ENCODE measurements around the gene B9D1.

B9D1 gene

GRCh38 chr17:19404264-19404663, 41.7 kb upstream of the B9D1 start:
- H3K4me2 ChIP-seq (ENCODE audit: insufficient read depth, low read length) = no peak overlapping the region
- ATAC-seq (ENCODE audit: insufficient read depth, low read depth) (no peak), DNase-seq (no peak)
- no peaks in the 10 kb centered on the region for H3K36me3 ChIP-seq (ENCODE audit: insufficient read depth, low read length)
- no peak for TF ChIP-seq EZH2 (IDR thresholded peaks at IDR 0.05; ENCODE audit: borderline replicate concordance, low read depth, low read length, severe bottlenecking)
- TF ChIP-seq CTCF (IDR thresholded peaks at IDR 0.05; ENCODE audit: borderline replicate concordance, extremely low read depth, low read length, poor library complexity, severe bottlenecking) = no peak
- H3K27me3 ChIP-seq (ENCODE audit: insufficient read depth, low read length, poor library complexity) = peaks cover 3% of the 10 kb centered on the region
- H3K4me1 ChIP-seq (ENCODE audit: insufficient read depth, low read length) = no peaks in the 10 kb centered on the region
- H3K9ac ChIP-seq (ENCODE audit: low read depth, low read length) = no peak overlapping the region
- H3K79me2 ChIP-seq (ENCODE audit: insufficient read depth, low read length) = no peaks in the 10 kb centered on the region
- H3K27ac ChIP-seq (ENCODE audit: low read length) = no peak overlapping the region
- no peak overlapping the region for H2AFZ ChIP-seq (ENCODE audit: low read depth, low read length)
- H3K9me3 ChIP-seq (ENCODE audit: insufficient read depth, low read length, severe bottlenecking) = no peaks in the 10 kb centered on the region
- H4K20me1 ChIP-seq (ENCODE audit: insufficient read depth, low read length) = no peaks in the 10 kb centered on the region; the same call in 1 of the 2 replicates
- no peak overlapping the region for H3K4me3 ChIP-seq (ENCODE audit: low read depth in 1 of 2, low read length in 2 of 2)

- Histone ChIP-seq H3K9me3 (ENCODE audit: insufficient read depth, low read length, severe bottlenecking) (no peaks in the 10 kb centered on the region), H3K4me1 (ENCODE audit: insufficient read depth, low read length) (no peaks in the 10 kb centered on the region), H3K27me3 (ENCODE audit: insufficient read depth, low read length, poor library complexity) (peaks cover 3% of the 10 kb centered on the region), H3K36me3 (ENCODE audit: insufficient read depth, low read length) (no peaks in the 10 kb centered on the region), H3K79me2 (ENCODE audit: insufficient read depth, low read length) (no peaks in the 10 kb centered on the region), H3K27ac (ENCODE audit: low read length) (no peak overlapping the region), H4K20me1 (ENCODE audit: insufficient read depth, low read length) (no peaks in the 10 kb centered on the region; the same call in 1 of the 2 replicates), H3K9ac (ENCODE audit: low read depth, low read length) (no peak overlapping the region), H2AFZ (ENCODE audit: low read depth, low read length) (no peak overlapping the region), H3K4me2 (ENCODE audit: insufficient read depth, low read length) (no peak overlapping the region), H3K4me3 (ENCODE audit: low read depth in 1 of 2, low read length in 2 of 2) (no peak overlapping the region)
- ATAC-seq (ENCODE audit: insufficient read depth, low read depth) = no peak
- no peak for TF ChIP-seq CTCF (IDR thresholded peaks at IDR 0.05; ENCODE audit: borderline replicate concordance, extremely low read depth, low read length, poor library complexity, severe bottlenecking)
- no peak for TF ChIP-seq EZH2 (IDR thresholded peaks at IDR 0.05; ENCODE audit: borderline replicate concordance, low read depth, low read length, severe bottlenecking)
- no peak for DNase-seq
Observed at GRCh38 chr17:19403021-19403420, 40.5 kb upstream of the B9D1 start.

GRCh38 chr17:19402171-19402570, 39.6 kb upstream of the B9D1 start:
- TF ChIP-seq EZH2 (IDR thresholded peaks at IDR 0.05; ENCODE audit: borderline replicate concordance, low read depth, low read length, severe bottlenecking) = no peak
- TF ChIP-seq CTCF (IDR thresholded peaks at IDR 0.05; ENCODE audit: borderline replicate concordance, extremely low read depth, low read length, poor library complexity, severe bottlenecking) = no peak
- Histone ChIP-seq H3K9me3 (ENCODE audit: insufficient read depth, low read length, severe bottlenecking) (no peaks in the 10 kb centered on the region), H3K79me2 (ENCODE audit: insufficient read depth, low read length) (no peaks in the 10 kb centered on the region), H3K4me3 (ENCODE audit: low read depth in 1 of 2, low read length in 2 of 2) (no peak overlapping the region), H3K36me3 (ENCODE audit: insufficient read depth, low read length) (no peaks in the 10 kb centered on the region), H3K9ac (ENCODE audit: low read depth, low read length) (no peak overlapping the region), H3K4me1 (ENCODE audit: insufficient read depth, low read length) (no peaks in the 10 kb centered on the region), H3K27me3 (ENCODE audit: insufficient read depth, low read length, poor library complexity) (peaks cover 3% of the 10 kb centered on the region), H3K4me2 (ENCODE audit: insufficient read depth, low read length) (no peak overlapping the region), H2AFZ (ENCODE audit: low read depth, low read length) (no peak overlapping the region), H3K27ac (ENCODE audit: low read length) (no peak overlapping the region), H4K20me1 (ENCODE audit: insufficient read depth, low read length) (no peaks in the 10 kb centered on the region; the same call in 1 of the 2 replicates)
- DNase-seq = no peak
- ATAC-seq (ENCODE audit: insufficient read depth, low read depth) = no peak
